ENCODE data around the gene AIFM3.
"Not testable (repeated sequence)": the region's sequence is repeated elsewhere in the genome, so short reads cannot be mapped to it uniquely, and the experiment has no call there.

The AIFM3 gene

GRCh38 chr22:20996031-20996410 is 29.0 kb downstream of the AIFM3 start:
- no peak for ATAC-seq
- Mint-ChIP-seq H3K4me3 (no peak overlapping the region), H3K9me3 (no peaks in the 10 kb centered on the region), H3K27ac (no peak overlapping the region), H3K36me3 (peaks cover 29% of the 10 kb centered on the region), H3K4me1 (peaks cover 21% of the 10 kb centered on the region), H3K27me3 (no peaks in the 10 kb centered on the region)

- Mint-ChIP-seq H3K9me3 (no peaks in the 10 kb centered on the region), H3K4me1 (peaks cover 26% of the 10 kb centered on the region), H3K36me3 (peaks cover 25% of the 10 kb centered on the region), H3K27ac (no peak overlapping the region), H3K4me3 (no peak overlapping the region), H3K27me3 (no peaks in the 10 kb centered on the region)
- no peak for ATAC-seq
Measured at GRCh38 chr22:20996598-20997535, 29.8 kb downstream of the AIFM3 start.

- peak overlapping the region; percentile 30 for H3K27ac Mint-ChIP-seq
- no peak overlapping the region for H3K4me3 Mint-ChIP-seq
- peaks cover 22% of the 10 kb centered on the region for H3K36me3 Mint-ChIP-seq
- peaks cover 28% of the 10 kb centered on the region for H3K4me1 Mint-ChIP-seq
- no peaks in the 10 kb centered on the region for H3K27me3 Mint-ChIP-seq
- no peaks in the 10 kb centered on the region for H3K9me3 Mint-ChIP-seq
- ATAC-seq, result no peak
Measured at GRCh38 chr22:20997536-20998257, 30.6 kb downstream of the AIFM3 start.

DNA sequence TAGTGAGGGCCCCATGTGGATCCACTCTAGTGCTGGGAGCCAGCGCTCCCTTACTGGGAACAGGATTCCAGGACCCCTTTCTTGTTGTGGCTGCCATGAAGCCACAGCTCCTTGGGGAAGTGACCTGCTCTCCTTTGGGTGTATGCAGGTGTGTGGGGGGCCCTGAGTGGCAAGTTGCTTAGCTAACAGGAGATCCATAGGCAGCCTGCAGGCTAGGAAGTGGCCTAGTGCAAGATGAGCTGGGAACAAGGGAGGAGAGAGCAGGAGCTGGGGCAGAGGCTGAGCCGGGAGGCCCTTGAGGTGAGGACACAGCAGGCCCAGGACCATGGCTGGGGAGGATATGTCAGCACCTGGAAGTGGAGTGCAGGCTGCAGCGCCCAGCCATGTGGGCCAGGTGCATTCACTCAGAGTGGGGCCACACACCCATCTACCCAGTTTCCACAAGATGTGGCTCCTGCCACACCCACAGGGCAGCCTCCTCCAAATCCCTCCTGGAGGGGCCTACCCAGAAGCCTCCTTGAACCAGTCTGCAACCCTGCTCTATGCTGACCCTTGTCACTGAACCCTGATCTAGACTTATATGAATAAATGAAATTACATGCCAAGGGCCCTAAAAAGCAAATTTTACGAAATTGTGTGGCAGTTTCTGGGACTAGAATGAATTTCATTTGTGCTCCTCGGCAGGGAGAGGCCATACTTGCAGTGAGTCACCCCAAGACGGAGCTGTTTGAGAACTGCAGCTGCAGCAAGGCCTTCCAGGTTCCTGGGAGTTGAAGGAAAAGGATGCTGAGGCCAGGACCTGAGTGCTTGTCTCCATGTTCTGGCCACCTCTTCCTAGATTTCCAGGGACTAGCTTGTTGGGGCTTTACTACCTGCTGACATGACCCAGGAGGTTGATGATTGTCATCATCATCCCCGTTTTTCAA is 31.6 kb downstream of the AIFM3 start:
- H3K27ac Mint-ChIP-seq, result peak overlapping the region; percentile 30
- no peaks in the 10 kb centered on the region for H3K27me3 Mint-ChIP-seq
- peaks cover 19% of the 10 kb centered on the region for H3K36me3 Mint-ChIP-seq
- peaks cover 38% of the 10 kb centered on the region for H3K4me1 Mint-ChIP-seq
- ATAC-seq, result no peak
- H3K9me3 Mint-ChIP-seq, result no peaks in the 10 kb centered on the region
- no peak overlapping the region for H3K4me3 Mint-ChIP-seq

DNA sequence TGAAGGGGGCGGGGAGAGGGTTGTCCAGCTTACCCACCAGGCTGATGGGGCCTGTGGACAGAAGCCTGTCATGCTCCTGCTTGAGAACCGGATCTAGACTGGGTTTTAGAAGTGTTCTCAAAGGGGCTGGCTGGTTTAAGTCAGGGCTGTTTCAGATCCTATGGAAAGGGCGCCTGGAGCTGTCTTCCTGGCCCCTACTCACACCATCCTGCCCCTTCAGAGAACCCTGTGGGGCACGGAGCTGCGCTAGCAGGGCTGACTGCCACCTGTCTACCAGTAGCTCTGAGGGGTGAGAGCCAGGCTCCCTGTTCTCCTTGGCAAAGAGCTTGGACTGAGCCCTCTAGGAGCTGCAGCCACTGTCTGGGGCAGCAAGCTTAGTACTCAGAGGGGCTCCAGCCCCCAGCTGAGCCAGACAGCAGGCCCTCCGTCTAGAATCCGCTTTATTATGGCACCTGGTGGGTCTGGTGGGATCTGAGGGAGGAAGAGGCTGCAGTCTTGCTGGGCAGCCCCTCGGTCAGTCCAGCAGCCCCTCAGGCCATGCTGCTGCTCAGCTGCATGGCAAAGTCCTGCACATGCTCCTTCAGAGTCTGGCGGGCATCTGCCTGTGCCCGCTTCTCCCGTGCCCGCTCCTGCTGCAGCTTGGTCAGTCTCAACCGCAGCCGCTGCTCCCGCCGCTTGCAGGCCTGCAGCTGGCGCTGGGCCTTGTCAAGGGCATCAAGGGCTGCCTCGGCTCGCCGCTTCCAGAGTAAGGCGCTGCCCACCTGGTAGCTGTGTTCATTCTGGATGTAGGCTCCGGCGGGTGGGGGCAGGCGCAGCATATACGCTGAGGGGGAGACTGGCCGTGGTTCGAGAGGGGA is 32.5 kb downstream of the AIFM3 start:
- Mint-ChIP-seq H3K27me3 (no peaks in the 10 kb centered on the region), H3K36me3 (peaks cover 18% of the 10 kb centered on the region), H3K9me3 (no peaks in the 10 kb centered on the region), H3K27ac (peak overlapping the region; percentile 97), H3K4me1 (peaks cover 40% of the 10 kb centered on the region), H3K4me3 (peak overlapping the region; percentile 97)
- no peak for ATAC-seq

DNA sequence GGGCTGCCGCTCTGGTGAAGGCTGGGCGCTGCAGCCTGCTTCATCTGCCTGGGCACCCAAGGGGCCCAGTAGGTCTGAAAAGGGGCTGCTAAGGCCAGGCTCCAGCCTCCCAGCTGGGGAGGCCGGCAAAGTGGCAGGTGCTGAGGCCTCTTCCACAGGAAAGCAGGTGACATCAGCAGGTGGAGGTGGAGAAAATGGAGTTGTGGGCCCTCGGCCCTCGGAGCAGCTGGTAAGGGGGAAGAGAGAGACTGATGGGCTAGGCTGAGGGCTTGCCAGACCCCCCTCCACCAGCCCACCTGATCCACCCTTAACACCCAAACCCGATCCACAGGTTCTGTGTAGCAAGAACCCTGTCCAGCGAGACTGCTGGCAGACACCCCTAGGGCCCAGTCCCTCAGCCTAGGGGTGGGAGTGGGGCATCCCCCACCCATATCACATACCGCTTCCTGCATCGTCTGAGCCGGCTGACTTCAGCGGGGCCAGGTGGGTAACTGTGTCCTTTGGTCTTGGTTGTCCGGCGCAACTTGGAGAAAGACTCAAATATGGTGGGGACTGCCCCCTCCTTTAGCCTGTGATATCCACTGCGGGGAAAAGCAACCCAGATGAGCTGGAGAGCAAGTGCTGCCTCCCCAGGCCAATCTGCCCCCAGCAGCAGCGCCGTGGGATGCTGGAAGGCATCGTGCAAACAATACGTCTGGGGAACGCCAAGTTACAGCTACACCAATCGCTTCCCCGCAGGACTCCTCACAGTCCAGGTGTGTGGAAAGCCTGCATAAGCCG is 33.3 kb downstream of the AIFM3 start:
- ATAC-seq, result no peak

DNA sequence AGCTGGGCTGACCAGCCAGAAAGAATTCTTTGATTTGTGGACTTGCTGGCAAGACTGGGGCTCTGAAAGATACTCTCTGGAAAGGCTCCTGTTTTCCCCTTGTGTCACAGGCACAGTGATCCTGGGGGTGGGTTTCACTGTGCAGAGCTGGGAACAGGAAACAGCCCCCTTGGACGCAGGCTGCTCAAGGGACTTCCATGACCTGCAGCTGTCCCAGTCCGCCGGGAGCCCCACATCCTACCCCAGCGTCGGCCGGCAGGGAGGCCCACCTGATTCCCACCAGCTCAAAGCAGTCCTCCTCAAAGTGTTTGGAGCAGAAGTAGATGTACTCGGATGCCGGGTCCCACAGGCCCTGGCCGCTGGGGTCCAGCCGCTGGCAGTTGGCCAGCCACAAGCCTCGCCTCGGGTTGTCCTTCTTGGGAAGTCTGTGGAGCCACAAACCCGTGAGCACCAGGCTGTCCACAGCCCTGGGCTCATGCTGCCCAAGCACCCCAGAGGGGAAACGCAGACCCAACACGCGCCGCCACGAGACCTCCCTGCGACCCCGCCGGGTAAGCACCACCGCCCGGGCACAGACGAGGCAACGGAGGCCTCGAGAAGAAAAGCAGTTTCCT is 34.0 kb downstream of the AIFM3 start:
- Mint-ChIP-seq H3K36me3 (peaks cover 11% of the 10 kb centered on the region), H3K27ac (peak overlapping the region; percentile 97), H3K4me3 (peak overlapping the region; percentile 97), H3K27me3 (no peaks in the 10 kb centered on the region), H3K4me1 (peaks cover 40% of the 10 kb centered on the region), H3K9me3 (no peaks in the 10 kb centered on the region)
- no peak for ATAC-seq

More for the DNA sequence above, 33.3 kb downstream of the AIFM3 start:
- peaks cover 40% of the 10 kb centered on the region for H3K4me1 Mint-ChIP-seq
- no peaks in the 10 kb centered on the region for H3K27me3 Mint-ChIP-seq
- H3K27ac Mint-ChIP-seq, result peak overlapping the region; percentile 97
- H3K9me3 Mint-ChIP-seq, result no peaks in the 10 kb centered on the region
- peaks cover 13% of the 10 kb centered on the region for H3K36me3 Mint-ChIP-seq
- peak overlapping the region; percentile 97 for H3K4me3 Mint-ChIP-seq

DNA sequence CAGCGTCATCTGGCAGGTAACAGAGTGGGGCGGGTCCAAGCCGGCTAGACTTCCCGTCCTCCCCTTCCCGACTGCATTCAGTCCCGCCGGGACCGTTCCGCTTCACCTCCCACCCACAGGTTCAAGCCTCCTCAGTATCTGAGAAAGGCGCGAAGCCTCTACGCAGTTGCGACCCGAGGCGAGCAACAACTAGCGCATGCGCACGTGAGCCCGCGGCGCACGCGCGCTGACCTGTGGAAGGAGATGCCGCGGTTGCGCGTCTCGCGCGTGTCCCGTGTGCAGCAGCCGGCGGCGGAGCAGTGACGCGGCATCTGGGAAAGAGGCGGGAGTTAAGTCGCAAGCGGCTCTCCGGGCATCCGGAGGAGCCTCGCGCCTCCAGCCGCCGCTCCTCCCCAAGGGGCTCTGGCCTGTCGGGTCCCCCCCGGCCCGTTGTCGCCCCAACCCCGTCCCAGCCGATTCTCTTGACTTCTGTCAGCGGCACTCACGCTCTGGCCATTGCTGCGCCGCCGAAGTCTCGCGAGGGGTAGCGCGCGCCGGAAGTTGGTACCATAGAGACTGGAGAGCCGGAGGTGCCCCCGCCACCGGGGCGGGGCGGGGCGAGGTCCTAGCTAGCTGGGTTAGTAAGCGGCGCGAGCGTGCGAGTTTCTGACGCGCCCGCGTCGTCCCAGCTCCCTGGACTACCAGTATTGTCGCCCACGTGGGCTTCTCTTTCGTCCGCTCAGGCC is 34.7 kb downstream of the AIFM3 start, which contains the start of gene THAP7:
Gene THAP7 (minus strand): TSS at position 518 of the 725 bp plus-strand sequence. CDS start 207 bp downstream, at position 311.
- Mint-ChIP-seq H3K4me1 (peaks cover 40% of the 10 kb centered on the region), H3K36me3 (peaks cover 6% of the 10 kb centered on the region), H3K27ac (peak within 1 kb of the TSS; percentile 97)

GRCh38 chr22:21003782-21004181 is 36.7 kb downstream of the AIFM3 start:
- Mint-ChIP-seq H3K4me3 (no peak overlapping the region), H3K36me3 (no peaks in the 10 kb centered on the region), H3K9me3 (no peaks in the 10 kb centered on the region), H3K27ac (peak overlapping the region; percentile 97), H3K27me3 (no peaks in the 10 kb centered on the region), H3K4me1 (peaks cover 32% of the 10 kb centered on the region)
- ATAC-seq, result no peak

More for the DNA sequence above, 34.7 kb downstream of the AIFM3 start, which contains the start of gene THAP7:
- Mint-ChIP-seq H3K27me3 (no peaks in the 10 kb centered on the region), H3K9me3 (no peaks in the 10 kb centered on the region), H3K4me3 (peak within 1 kb of the TSS; percentile 97)
- ATAC-seq, result peak; percentile 97

GRCh38 chr22:21009208-21009607 is 42.2 kb downstream of the AIFM3 start:
- not testable (repeated sequence) for H3K9me3 Mint-ChIP-seq, H3K27me3 Mint-ChIP-seq, ATAC-seq, H3K27ac Mint-ChIP-seq, H3K36me3 Mint-ChIP-seq, H3K4me3 Mint-ChIP-seq
- H3K4me1 Mint-ChIP-seq, result peaks cover 11% of the 10 kb centered on the region

GRCh38 chr22:21009638-21010425 is 42.8 kb downstream of the AIFM3 start:
- no peak overlapping the region for H3K4me3 Mint-ChIP-seq
- H3K9me3 Mint-ChIP-seq, result no peaks in the 10 kb centered on the region
- no peaks in the 10 kb centered on the region for H3K36me3 Mint-ChIP-seq
- peaks cover 17% of the 10 kb centered on the region for H3K4me1 Mint-ChIP-seq
- no peak overlapping the region for H3K27ac Mint-ChIP-seq
- H3K27me3 Mint-ChIP-seq, result no peaks in the 10 kb centered on the region
- no peak for ATAC-seq
